ENCODE measurements around the gene PKP2.

DNA sequence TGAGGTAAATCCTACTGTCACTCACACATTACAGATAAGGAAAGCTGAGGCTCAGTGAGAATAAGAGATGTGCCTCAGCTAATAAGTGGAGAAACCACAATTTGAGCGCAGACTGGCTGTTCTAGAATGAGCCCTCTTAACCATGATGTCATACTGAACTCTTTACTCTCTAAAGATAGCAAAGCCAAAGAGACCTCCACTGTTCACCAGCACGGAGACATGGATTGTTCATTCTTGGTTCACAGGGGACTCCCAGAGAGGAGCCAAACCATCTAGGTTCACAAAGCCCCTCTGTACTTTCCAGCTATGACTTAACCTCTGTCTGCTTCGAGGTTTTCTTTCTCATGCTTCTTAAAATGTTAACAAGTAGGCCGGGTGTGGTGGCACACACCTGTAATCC is 108.2 kb downstream of the PKP2 start:
- TF ChIP-seq POLR2A (IDR thresholded peaks at IDR 0.05; ENCODE audit: extremely low read depth, insufficient read length) (no peak), MYC (IDR thresholded peaks at IDR 0.05; ENCODE audit: low read depth, low read length) (no peak)
- TF ChIP-seq, protein P1, sequence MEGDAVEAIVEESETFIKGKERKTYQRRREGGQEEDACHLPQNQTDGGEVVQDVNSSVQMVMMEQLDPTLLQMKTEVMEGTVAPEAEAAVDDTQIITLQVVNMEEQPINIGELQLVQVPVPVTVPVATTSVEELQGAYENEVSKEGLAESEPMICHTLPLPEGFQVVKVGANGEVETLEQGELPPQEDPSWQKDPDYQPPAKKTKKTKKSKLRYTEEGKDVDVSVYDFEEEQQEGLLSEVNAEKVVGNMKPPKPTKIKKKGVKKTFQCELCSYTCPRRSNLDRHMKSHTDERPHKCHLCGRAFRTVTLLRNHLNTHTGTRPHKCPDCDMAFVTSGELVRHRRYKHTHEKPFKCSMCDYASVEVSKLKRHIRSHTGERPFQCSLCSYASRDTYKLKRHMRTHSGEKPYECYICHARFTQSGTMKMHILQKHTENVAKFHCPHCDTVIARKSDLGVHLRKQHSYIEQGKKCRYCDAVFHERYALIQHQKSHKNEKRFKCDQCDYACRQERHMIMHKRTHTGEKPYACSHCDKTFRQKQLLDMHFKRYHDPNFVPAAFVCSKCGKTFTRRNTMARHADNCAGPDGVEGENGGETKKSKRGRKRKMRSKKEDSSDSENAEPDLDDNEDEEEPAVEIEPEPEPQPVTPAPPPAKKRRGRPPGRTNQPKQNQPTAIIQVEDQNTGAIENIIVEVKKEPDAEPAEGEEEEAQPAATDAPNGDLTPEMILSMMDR (IDR thresholded peaks at IDR 0.05; ENCODE audit: low read depth, low read length): no peak
- TF ChIP-seq, protein P2, sequence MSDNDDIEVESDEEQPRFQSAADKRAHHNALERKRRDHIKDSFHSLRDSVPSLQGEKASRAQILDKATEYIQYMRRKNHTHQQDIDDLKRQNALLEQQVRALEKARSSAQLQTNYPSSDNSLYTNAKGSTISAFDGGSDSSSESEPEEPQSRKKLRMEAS (IDR thresholded peaks at IDR 0.05; ENCODE audit: low read depth, low read length): no peak
